ENCODE data around the gene SALL1.

- TF ChIP-seq MXI1 (conservative IDR thresholded peaks at IDR 0.05; ENCODE audit: poor library complexity, severe bottlenecking) = no peak
- TF ChIP-seq EP300 (conservative IDR thresholded peaks at IDR 0.05; ENCODE audit: poor library complexity, severe bottlenecking) = no peak
- no peak for TF ChIP-seq RAD21 (conservative IDR thresholded peaks at IDR 0.05)
- TF ChIP-seq CTCF (IDR thresholded peaks at IDR 0.05; ENCODE audit: poor library complexity, severe bottlenecking) = no peak
- no peak for TF ChIP-seq REST (IDR thresholded peaks at IDR 0.05; ENCODE audit: borderline replicate concordance)
- no peak for TF ChIP-seq SMC3 (conservative IDR thresholded peaks at IDR 0.05; ENCODE audit: poor library complexity)
- no peak for TF ChIP-seq POLR2AphosphoS5 (IDR thresholded peaks at IDR 0.05)
- TF ChIP-seq EZH2 (IDR thresholded peaks at IDR 0.05; ENCODE audit: borderline replicate concordance, insufficient read depth, low read length, poor library complexity, severe bottlenecking) = no peak
Measured at GRCh38 chr16:51154271-51155171, 3.5 kb upstream of the SALL1 start.

All from neural cell (in vitro differentiated cells).